Vagina (tissue), 2 donors: ENCODE results near the gene ANKRD13C.

Experiments
- POLR2A ChIP-seq, 2 donors: fragments of 450-650 bp; IDR thresholded peaks; one replicate each; pipeline ENCODE4 v1.6.1; 2017; ENCODE audit warnings: antibody characterized with exemption in 2 of 2, mild to moderate bottlenecking in 2 of 2, moderate library complexity in 2 of 2
- TF ChIP-seq, protein P1 (sequence below), 3 experiments: fragments of 450-650 bp in 2 of 3; fragments of 200-600 bp in 1 of 3; sonication (generic) in 1 of 3; IDR thresholded peaks; one replicate each; pipeline ENCODE4 v1.5.1; 2017 to 2019; ENCODE audit warnings: antibody characterized with exemption in 3 of 3, mild to moderate bottlenecking in 2 of 3, moderate library complexity in 2 of 3

DNA sequence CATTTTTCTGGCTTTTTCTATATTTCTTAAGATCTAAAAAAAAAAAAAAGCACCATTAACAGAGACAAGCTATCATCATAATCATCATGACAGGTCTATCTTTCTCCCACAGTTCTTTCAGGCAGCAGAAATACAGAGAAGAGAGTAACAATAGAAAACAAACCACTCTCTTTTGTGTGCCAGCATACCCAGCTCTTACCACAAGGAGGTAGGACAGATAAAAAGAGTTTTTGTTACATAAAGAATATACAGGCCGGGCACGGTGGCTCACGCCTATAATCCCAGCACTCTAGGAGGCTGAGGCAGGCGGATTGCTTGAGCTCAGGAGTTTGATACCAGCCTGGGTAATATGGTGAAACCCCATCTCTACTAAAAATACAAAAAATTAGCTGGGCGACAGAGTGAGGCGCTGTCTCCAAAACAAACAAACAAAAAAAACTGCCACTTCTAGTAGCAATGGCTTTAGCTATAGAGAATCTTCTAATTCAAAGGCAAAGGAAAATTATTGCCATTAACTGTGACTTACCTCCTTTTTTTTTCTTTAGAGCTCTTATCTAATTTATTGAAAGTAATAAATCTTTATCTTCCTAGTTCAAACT, 39.7 kb downstream of the ANKRD13C start:
- TF ChIP-seq POLR2A (IDR thresholded peaks at IDR 0.05): no peak
- TF ChIP-seq, protein P1, sequence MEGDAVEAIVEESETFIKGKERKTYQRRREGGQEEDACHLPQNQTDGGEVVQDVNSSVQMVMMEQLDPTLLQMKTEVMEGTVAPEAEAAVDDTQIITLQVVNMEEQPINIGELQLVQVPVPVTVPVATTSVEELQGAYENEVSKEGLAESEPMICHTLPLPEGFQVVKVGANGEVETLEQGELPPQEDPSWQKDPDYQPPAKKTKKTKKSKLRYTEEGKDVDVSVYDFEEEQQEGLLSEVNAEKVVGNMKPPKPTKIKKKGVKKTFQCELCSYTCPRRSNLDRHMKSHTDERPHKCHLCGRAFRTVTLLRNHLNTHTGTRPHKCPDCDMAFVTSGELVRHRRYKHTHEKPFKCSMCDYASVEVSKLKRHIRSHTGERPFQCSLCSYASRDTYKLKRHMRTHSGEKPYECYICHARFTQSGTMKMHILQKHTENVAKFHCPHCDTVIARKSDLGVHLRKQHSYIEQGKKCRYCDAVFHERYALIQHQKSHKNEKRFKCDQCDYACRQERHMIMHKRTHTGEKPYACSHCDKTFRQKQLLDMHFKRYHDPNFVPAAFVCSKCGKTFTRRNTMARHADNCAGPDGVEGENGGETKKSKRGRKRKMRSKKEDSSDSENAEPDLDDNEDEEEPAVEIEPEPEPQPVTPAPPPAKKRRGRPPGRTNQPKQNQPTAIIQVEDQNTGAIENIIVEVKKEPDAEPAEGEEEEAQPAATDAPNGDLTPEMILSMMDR (IDR thresholded peaks at IDR 0.05): no peak
